HUDEP-2 (cell line): ENCODE data around the gene SCN4A.
A peak's percentile ranks its signal among the peaks of the same experiment; 100 is the strongest.
"Not testable (repeated sequence)": the region's sequence is repeated elsewhere in the genome, so short reads cannot be mapped to it uniquely, and the experiment has no call there.

Experiments used
- DNase-seq, 76 experiments: peaks; one replicate each; lab custom pipeline; 2025; ENCODE audit not compliant: unreplicated experiment in 76 of 76; lab: John Stamatoyannopoulos, UW

SCN4A gene

DNA sequence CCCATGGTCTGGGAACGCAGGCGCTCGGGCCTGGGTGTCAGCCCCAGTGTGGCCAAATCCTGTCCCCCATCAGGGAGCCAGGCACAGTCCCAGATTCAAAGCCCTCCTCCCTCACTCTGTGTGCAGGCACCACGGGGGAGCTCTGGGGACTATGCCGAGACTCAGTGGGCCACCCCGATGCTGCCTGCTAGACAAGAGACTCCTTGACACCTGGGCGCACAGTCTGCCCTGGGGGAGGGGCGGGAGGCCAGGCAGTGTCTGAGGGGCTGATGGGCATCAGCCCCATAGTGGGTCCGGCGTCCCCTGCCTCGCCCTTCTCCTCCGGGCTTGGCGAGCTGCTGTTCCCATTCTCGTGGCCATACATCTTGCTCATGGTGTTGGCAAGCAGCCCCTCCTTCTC, 32.1 kb downstream of the SCN4A start:
- DNase-seq: no peak

DNA sequence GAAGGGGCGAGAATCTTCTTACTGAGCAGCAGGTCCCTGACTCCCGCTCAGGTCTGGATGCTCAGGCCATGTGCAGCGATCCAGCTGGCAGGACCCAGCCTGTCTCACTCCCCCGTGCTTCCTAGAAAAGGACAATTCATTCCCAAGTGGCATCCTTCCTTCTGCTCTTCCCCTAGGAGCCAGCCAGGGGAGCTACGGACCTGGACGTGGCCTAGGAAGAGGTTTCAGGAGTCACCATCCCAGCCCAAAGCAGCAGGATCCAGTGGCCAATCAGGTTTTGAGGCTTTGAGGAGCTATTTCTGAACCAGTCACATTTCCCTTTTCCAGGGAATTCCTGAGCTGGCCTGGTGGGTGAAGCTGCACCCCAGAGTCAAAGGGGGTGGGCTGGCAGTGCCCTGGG, 32.8 kb downstream of the SCN4A start:
- no peak for DNase-seq

- no peak for DNase-seq
Measured at GRCh38 chr17:63939401-63939800, 33.3 kb downstream of the SCN4A start.

- DNase-seq: no peak
Measured at GRCh38 chr17:63937920-63938319, 34.8 kb downstream of the SCN4A start.

DNA sequence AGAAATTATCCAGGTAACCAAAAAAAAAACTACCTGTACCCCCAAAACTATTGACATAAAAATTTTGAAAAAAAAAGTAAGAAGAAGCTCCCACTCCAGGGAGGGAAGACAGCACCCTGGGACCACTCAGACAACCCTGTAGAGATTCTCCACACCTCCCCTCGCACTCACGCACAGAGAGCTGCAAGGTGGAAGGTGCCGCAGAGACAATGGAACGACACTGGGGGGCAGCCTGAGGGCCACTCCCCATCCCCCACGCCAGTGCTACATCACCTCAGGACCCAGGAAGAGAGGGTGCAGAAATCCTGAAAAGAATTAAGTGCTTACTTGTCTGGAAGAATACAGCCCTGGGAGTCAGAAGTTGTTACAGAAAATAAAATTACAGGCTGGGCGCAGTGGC, 35.4 kb downstream of the SCN4A start:
- no peak for DNase-seq

GRCh38 chr17:63934183-63935112, 38.3 kb downstream of the SCN4A start:
- DNase-seq: no peak

DNA sequence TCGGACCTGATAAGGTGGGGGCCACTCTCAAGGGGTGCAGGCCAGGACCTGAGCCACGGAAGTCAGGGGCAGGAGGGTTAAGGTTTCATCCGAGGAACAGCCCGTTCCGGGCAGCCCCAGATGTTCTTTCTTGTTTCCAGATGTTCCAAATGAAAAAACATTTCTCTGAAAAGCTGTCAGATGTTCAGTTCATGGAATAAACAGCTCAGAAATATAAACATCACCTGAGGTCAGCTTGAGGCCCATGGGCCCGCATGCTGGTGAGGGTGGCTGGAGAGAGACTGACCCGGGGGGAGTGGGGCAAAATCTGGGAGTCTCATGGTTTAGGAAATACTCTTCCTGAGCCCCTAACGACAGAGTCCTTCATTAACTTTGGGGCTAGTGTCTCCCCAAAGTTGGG, 39.1 kb downstream of the SCN4A start:
- DNase-seq: no peak

DNA sequence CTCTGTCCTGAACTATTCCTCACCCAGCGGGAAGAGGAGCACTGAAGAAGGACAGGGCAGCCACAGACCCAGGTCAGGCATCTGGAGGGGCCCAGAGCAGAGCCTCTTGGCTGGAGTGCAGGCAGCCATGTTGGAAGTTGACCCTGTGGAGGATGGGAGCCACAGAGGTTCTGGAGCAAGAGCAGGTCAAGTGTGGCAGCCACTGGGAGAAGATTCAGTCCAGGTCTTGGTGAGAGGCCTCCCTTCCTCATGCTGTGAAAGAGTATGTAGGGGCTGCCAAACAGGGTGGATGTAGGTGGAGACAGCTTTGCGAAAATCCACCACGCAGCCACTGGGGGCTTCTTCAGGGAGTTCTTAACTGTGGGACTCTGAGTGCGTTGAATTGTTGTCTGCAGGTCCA, 40.0 kb downstream of the SCN4A start:
- no peak for DNase-seq

DNA sequence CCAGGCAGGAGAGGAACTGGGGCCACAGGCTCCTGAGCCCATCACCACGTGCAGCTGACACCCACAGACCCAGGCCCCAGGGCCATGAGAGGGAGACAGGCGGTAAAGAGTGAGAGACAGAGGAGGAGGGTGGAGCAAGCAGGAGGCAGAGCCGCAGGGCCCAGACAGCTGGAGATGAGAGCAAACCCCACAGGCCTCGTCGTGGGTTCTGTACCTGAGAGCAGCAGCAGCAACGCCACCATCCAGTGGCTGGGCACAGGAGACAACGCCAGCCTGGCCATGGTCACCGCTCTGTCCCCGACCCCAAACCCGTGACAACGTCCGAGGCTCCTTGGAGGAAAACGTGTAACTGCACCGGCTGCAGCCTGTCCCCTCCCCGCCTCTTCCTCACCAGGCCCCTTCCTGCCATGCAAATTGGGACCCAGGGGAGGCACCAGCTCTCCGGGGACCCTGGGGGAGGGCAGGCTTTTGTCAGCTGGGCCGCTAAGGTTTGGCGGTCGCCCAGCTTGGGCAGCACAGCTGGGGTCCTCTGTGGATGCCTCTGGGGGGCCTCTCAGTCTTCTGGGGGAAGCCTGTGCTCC, 40.6 kb downstream of the SCN4A start, which contains the start of gene CD79B:
CD79B (minus strand) TSS at position 351 of the 581 bp plus-strand sequence; CDS start at position 281, 70 bp downstream.
- no peak for DNase-seq

DNA sequence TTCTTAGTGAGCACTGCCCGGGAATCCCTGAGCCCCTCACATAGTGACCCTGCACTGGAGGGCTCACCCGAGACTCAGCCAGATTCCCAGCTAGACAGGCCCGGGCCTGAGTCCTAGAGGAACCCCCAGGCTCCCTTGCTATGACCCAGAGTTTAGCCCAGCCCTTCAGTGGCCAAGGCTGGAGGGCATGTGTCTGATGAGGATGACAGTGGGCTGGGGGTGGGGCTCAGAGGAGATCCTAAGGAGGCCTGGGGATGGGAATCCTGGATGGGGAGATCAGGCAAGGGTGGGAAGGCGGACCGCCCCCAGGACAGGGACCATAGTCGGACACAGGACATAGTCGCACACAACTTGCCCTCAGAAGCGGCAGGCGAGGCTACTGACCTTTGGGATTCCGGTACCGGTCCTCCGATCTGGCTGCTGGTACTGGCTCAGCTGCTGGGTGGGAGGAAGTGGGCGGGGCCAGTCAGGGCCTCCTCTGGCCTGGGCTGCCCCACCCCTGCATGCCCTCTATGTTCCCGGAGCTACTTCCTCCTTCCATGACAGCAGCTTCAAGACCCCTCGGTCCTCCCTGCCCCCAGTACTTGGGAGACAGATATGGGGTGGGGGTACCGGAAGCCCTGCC, 41.7 kb downstream of the SCN4A start:
- peak in 19 of 76 experiments; percentile 4 to 43 (median 16) for DNase-seq

DNA sequence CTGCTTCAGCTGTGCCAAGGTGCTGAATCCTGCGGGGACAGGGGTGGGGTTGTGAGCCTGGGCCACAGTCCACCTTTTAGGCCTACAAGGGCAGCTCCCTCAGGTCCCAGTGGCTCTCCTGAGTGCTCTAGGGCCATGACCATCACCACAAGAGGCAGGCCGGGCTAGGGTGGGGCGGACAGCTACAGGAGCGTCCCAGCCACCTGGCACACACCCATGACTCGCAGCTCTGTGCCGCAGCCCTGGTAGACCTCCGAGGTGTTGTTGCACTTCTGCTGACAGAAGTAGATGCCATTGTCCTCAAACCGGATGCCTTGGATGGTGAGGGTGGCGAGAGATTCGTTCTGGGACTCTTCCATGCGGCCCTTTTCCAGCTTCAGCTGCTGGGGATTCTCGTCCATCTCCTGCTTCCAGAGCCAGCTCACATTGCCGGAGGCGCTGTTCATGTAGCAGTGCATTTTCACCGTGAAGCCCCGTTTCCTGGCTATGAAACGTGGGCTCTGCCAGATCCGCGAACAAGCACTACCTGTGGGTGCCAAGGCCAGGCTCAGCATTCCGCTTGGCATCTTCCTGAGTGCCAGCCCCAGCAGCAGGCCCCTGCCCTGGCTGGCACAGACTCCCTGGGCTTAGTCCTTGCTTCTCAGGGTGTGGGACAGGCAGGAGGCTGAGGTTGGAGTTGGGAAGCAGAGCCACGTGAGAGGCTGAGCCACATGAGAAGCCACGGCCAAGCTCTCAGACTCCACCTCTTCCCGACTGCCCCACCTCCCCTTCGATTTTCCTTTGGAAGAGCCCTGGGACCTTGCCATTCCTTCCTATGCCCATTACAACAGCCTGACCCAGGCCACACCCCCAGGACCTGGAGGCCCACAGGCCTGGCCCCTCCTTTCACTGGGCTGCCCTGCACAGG, 42.6 kb downstream of the SCN4A start:
- DNase-seq: no peak

DNA sequence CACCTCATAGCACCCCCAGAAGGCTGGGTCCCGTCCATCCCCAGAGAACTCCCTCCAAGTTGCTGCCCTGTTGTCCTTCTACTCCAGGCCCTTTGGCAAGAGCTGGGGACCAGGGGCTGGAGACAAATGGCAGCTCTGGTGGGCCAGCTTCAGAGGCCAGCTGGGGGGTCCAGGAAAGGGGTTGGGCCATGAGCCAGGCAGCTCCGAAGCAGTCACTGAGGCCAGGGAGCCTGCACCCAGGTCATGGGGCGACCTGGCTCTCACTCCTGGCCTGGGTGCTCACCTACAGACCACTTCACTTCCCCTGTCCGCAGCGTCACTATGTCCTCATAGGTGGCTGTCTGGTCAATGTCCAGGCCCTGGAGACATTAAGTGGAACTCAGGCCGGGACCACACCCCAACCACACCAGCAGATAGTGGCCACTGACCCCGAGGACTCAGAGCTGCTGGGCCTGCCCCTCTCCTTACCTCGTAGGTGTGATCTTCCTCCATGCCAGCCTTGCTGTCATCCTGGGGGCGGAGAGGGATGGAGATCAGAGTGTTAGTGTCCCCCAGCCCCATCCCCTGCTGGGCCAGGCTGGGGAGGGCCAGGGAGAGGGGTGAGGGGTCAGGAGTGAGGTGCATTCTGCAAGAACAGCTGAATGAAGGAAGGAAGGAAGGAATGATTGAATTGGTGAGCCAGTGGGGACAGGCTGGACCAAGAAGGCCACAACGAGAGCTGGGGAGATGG, 43.6 kb downstream of the SCN4A start:
- DNase-seq: no peak

DNA sequence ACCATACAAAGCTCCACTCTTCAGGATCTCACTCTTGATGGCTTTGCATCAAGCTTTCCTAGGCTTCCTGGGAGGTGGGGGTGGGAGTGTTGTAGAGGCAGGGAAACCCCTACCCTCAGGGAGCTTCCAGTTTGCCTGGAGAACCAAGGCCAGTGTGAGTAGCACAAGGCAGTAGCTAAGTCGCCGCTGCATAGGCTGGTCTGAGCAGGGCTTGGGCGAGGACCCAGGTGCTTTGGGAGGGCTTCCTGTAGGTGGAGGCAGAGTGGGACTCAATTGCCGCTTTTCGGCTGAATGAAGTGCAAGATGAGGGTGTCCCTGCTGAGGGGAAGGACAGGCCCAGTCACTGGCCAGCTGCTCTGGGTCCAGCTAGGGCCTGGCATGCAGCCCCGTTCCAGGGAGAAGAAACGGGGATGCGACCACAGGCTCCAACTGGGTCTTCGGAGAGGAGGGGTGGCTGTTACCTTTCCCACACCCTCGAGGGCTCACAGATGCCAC, 44.5 kb downstream of the SCN4A start:
- DNase-seq: no peak

DNA sequence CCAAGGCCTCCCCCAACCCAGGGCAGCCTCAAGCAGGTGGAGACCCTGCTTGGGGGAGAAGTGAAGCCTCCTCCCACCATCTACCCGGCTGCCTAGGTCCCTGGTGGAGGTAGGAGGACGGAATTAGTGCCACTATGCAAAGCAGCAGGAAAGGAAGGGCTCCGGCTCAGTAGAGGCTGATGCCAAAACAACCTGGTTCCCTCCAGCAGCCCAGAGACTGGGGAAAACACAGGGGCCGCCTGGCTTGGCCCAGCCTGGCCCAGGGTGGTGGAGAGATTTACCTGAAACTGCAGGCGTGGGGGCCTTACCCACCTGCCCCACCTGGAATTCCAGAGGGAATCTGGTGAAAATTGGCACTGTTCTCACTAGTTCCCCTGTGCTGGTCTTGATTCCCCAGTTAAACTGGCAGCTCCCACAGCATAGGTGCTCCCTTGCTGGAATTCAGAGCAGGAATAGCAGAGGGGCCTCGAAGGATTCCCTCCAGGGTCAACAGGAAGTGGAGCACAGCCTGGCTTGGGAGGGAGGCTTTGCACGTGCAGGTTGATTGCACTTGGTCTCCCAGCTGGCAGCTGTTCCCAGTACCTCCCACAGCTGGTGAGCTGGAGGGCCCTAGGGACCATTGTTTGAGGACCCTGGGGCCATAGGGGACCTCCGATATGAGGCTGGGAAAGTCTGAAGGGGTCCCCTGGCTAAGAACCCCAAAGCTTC, 45.1 kb downstream of the SCN4A start:
- no peak for DNase-seq

DNA sequence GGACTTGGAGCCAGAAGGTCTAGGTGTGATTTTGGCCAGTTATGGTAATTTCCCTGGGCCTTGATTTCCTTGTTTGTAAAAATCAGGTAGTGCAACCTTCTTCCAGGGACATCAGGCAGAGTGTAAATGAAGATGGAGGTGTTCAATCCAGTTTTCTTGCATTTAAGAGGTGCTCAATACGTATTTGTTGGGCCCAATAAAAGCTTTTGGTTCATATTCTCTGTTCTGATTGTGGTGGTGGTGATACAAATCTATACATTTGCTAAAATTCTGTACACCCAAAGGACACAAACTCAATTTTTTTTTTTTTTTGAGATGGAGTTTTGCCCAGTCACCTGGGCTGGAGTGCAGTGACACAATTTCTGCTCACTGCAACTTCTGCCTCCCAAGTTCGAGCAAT, 46.6 kb downstream of the SCN4A start:
- DNase-seq: no peak

DNA sequence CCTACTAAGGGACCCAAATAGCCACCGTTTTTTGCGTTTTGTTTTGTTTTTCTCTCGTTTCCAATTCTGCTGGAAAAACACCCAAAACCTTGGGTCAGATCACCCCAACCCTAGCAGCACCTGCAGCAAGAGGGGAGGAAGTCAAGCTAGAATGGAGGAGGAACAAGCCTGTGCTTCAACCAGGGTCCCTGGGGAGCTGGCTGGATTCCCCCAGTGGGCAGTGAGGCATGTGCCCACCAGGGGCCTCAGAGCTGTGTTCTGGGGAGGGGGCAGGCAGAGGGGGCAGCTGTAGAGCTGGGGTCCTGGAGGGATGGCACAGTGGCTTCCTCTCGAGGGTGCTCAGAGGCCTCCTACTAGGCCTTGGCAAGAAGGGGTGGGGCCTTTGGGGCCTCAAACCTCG, 47.1 kb downstream of the SCN4A start:
- DNase-seq: no peak

GRCh38 chr17:63922402-63922801, 50.3 kb downstream of the SCN4A start:
- DNase-seq: not testable (repeated sequence)

DNA sequence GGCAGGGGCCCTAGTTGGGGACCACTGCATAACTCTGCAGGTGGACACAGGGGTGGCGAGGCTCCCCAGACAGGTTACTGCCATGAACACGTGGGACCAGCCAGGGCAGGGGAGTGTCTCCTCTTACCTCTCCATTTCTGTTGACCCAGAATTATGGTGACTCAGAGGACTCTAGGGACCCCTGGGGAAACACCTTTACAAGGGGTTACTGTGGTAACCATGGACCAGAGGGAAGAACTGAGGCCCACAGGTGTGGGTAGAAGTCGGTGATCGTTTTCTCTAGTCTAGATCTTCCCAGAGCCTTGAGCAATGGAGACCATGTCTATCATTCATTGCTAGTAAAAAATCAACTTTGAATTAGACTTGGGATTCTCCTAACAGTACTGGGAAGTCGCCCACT, 51.9 kb downstream of the SCN4A start:
- DNase-seq: not testable (repeated sequence)

DNA sequence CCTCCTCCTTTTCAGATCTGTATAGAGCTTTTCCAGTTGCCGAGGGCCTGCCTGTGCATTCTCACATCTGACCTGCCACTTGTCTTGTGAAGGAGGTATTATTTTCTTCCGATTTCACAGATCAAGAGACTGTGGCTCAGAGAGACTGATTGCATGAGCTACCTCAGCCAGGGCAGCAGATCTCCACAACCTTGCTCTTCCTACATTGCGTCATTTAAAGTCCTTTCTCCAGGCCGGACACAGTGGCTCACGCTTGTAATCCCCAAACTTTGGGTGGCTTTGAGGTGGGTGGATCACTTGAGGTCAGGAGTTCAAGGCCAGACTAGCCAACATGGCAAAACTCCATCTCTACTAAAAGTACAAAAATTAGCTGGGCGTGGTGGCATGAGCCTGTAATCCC, 52.7 kb downstream of the SCN4A start:
- not testable (repeated sequence) for DNase-seq
